HG02885 (cell line): ENCODE data around the gene FAM135A.
A peak's percentile ranks its signal among the peaks of the same experiment; 100 is the strongest.
"Not testable (repeated sequence)": the region's sequence is repeated elsewhere in the genome, so short reads cannot be mapped to it uniquely, and the experiment has no call there.

ENCODE experiments used
- ATAC-seq: cut with Tn5 transposase; IDR thresholded peaks from one replicate; pipeline ENCODE4 v1.9.1; 2021; ENCODE audit warnings: mild to moderate bottlenecking; ENCODE audit not compliant: unreplicated experiment, poor library complexity

The FAM135A gene

GRCh38 chr6:70453899-70454298 is 40.6 kb downstream of the FAM135A start:
- not testable (repeated sequence) for ATAC-seq

- ATAC-seq, result no peak
Measured at GRCh38 chr6:70456735-70457134, 43.4 kb downstream of the FAM135A start.

GRCh38 chr6:70459235-70459634 is 45.9 kb downstream of the FAM135A start:
- no peak for ATAC-seq

GRCh38 chr6:70459699-70460098 is 46.4 kb downstream of the FAM135A start:
- ATAC-seq, result not testable (repeated sequence)

- no peak for ATAC-seq
Measured at GRCh38 chr6:70470016-70470415, 56.7 kb downstream of the FAM135A start.

GRCh38 chr6:70470510-70470909 is 57.2 kb downstream of the FAM135A start:
- not testable (repeated sequence) for ATAC-seq

- no peak for ATAC-seq
Measured at GRCh38 chr6:70474751-70475150, 61.4 kb downstream of the FAM135A start.

- ATAC-seq, result no peak
Measured at GRCh38 chr6:70479236-70479635, 65.9 kb downstream of the FAM135A start.

GRCh38 chr6:70486638-70487037 is 73.3 kb downstream of the FAM135A start:
- ATAC-seq, result not testable (repeated sequence)

GRCh38 chr6:70489364-70489763 is 76.1 kb downstream of the FAM135A start:
- ATAC-seq, result no peak

- no peak for ATAC-seq
Measured at GRCh38 chr6:70494833-70495232, 81.5 kb downstream of the FAM135A start.

GRCh38 chr6:70495790-70496189 is 82.5 kb downstream of the FAM135A start:
- ATAC-seq, result not testable (repeated sequence)

GRCh38 chr6:70502484-70502883 is 89.2 kb downstream of the FAM135A start:
- ATAC-seq, result no peak

- ATAC-seq, result no peak
Measured at GRCh38 chr6:70503813-70504465, 90.6 kb downstream of the FAM135A start.

- no peak for ATAC-seq
Measured at GRCh38 chr6:70506321-70506720, 93.0 kb downstream of the FAM135A start.

- ATAC-seq, result no peak
Measured at GRCh38 chr6:70507161-70507560, 93.9 kb downstream of the FAM135A start.

GRCh38 chr6:70508953-70509352 is 95.6 kb downstream of the FAM135A start:
- no peak for ATAC-seq

GRCh38 chr6:70510600-70510999 is 97.3 kb downstream of the FAM135A start:
- no peak for ATAC-seq

GRCh38 chr6:70518723-70519122 is 105.4 kb downstream of the FAM135A start:
- no peak for ATAC-seq

GRCh38 chr6:70520575-70520974 is 107.3 kb downstream of the FAM135A start:
- ATAC-seq, result peak; percentile 52

GRCh38 chr6:70524721-70525286 is 111.5 kb downstream of the FAM135A start:
- ATAC-seq, result no peak

- no peak for ATAC-seq
Measured at GRCh38 chr6:70527071-70527737, 113.9 kb downstream of the FAM135A start.
